Natural killer cell (primary cell): ENCODE data around the gene LRRC8C. TPM values are rescaled to one million over a fixed set of nuclear protein-coding genes. Genes with fewer than 3 reads are reported as not detected.

Experiments
- ATAC-seq, 3 donors: fragments of 150-1000 bp in 2 of 3; fragments of 200-7000 bp in 1 of 3; cut with Tn5 transposase; 1 replicate in 1 of 3; 2 replicates in 2 of 3; pipeline ENCODE4 v1.10.0; 2021; ENCODE audit warnings: mild to moderate bottlenecking in 2 of 3, moderate library complexity in 2 of 3
- DNase-seq, 2 donors: peaks; one replicate each; pipeline versions ENCODE4 v3.0.0 to v3.0.0-alpha.2; 2013 to 2021; ENCODE audit warnings: mixed read lengths in 1 of 2
- H3K27ac ChIP-seq: one replicate; pipeline ENCODE4 v1.5.1; 2013; ENCODE audit warnings: mild to moderate bottlenecking, low read length
- H3K27me3 ChIP-seq: one replicate; pipeline ENCODE4 v1.6.1; 2013; ENCODE audit warnings: low read length; ENCODE audit not compliant: control insufficient read depth, insufficient read depth
- H3K36me3 ChIP-seq: one replicate; pipeline ENCODE4 v1.6.1; 2013; ENCODE audit warnings: low read length; ENCODE audit not compliant: control insufficient read depth, insufficient read depth
- H3K4me1 ChIP-seq: one replicate; pipeline ENCODE4 v1.6.1; 2013; ENCODE audit warnings: low read length; ENCODE audit not compliant: control insufficient read depth, insufficient read depth
- H3K4me3 ChIP-seq: one replicate; pipeline ENCODE4 v1.5.1; 2013; ENCODE audit warnings: low read length
- H3K9me3 ChIP-seq: one replicate; pipeline ENCODE4 v1.6.1; 2013; ENCODE audit warnings: low read length; ENCODE audit not compliant: control insufficient read depth, insufficient read depth
- H3K27ac Mint-ChIP-seq, 2 donors: one replicate each; pipeline ENCODE4 v1.8.0; 2022; ENCODE audit warnings: mild to moderate bottlenecking in 2 of 2, mixed read lengths in 2 of 2, moderate library complexity in 1 of 2
- H3K27me3 Mint-ChIP-seq, 2 donors: one replicate each; pipeline ENCODE4 v1.8.0; 2022; ENCODE audit warnings: low read depth in 2 of 2, mixed read lengths in 2 of 2
- H3K36me3 Mint-ChIP-seq: one replicate; pipeline ENCODE4 v1.8.0; 2022; ENCODE audit warnings: mixed read lengths
- H3K4me1 Mint-ChIP-seq, 2 donors: one replicate each; pipeline ENCODE4 v1.8.0; 2022; ENCODE audit warnings: mixed read lengths in 2 of 2
- H3K4me3 Mint-ChIP-seq: one replicate; pipeline ENCODE4 v1.8.0; 2022; ENCODE audit warnings: mild to moderate bottlenecking, moderate library complexity, mixed read lengths
- H3K9me3 Mint-ChIP-seq, 2 donors: one replicate each; pipeline ENCODE4 v1.8.0; 2022; ENCODE audit warnings: mixed read lengths in 2 of 2
- WGBS: methylation state at CpG from one replicate; pipeline ENCODE4 v1.1.7; 2013; ENCODE audit warnings: missing lambda C conversion rate; ENCODE audit not compliant: insufficient coverage; 5-methylcytosine and 5-hydroxymethylcytosine counted together
- intact Hi-C: fragments of 100-400 bp; cut with micrococcal nuclease; formaldehyde crosslinking; loops from one replicate; pipeline ENCODE4 v1.14.2; 2022
- total RNA-seq, 4 donors: library from RNA; stranded (reverse); fragments of 120-200 nt in 1 of 4; gene quantifications; one replicate each; pipeline versions ENCODE4 v1.2.3 to v1.2.4, GENCODE V29; 2013 to 2022
- TF ChIP-seq, protein P1 (sequence below): fragments of 200-600 bp; IDR thresholded peaks from one replicate; pipeline ENCODE4 v1.8.0; 2022; ENCODE audit warnings: antibody characterized with exemption

The LRRC8C gene
- total RNA-seq, 3 donors from 2014 or later (not counting 1 experiment from before 2014, with no cell fraction given), result 7.6 to 19.1 (median 15.1) TPM

GRCh38 chr1:89767618-89768017 lies 134.7 kb downstream of the LRRC8C start:
- DNase-seq, result no peak
- TF ChIP-seq, protein P1, sequence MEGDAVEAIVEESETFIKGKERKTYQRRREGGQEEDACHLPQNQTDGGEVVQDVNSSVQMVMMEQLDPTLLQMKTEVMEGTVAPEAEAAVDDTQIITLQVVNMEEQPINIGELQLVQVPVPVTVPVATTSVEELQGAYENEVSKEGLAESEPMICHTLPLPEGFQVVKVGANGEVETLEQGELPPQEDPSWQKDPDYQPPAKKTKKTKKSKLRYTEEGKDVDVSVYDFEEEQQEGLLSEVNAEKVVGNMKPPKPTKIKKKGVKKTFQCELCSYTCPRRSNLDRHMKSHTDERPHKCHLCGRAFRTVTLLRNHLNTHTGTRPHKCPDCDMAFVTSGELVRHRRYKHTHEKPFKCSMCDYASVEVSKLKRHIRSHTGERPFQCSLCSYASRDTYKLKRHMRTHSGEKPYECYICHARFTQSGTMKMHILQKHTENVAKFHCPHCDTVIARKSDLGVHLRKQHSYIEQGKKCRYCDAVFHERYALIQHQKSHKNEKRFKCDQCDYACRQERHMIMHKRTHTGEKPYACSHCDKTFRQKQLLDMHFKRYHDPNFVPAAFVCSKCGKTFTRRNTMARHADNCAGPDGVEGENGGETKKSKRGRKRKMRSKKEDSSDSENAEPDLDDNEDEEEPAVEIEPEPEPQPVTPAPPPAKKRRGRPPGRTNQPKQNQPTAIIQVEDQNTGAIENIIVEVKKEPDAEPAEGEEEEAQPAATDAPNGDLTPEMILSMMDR, result no peak
- no peaks in the 10 kb centered on the region for H3K9me3 ChIP-seq
- Mint-ChIP-seq H3K27ac (no peak overlapping the region), H3K4me1 (peaks cover 14 to 15% of the 10 kb centered on the region in 2 donors), H3K4me3 (no peak overlapping the region), H3K36me3 (no peaks in the 10 kb centered on the region), H3K27me3 (peaks cover 9 to 33% of the 10 kb centered on the region in 2 donors), H3K9me3 (no peaks in the 10 kb centered on the region)
- no peak overlapping the region for H3K27ac ChIP-seq
- no peak overlapping the region for H3K4me3 ChIP-seq
- H3K4me1 ChIP-seq, result peaks cover 8% of the 10 kb centered on the region
- ATAC-seq, result no peak
- no peaks in the 10 kb centered on the region for H3K27me3 ChIP-seq
- H3K36me3 ChIP-seq, result no peaks in the 10 kb centered on the region
- WGBS, result 100% methylated on average over 1 of the region's 1 CpG
- intact Hi-C loops, result no loop called here

Other genes with a start within 250 kb of the LRRC8C start
- gene LRRC8B, start 108.3 kb upstream of the LRRC8C start, total RNA-seq, result 1 to 10 TPM; 1.7 to 2.9 (median 2.9) TPM
- gene LRRC8D, start 187.9 kb downstream of the LRRC8C start, total RNA-seq, result 10 to 100 TPM; 16.2 to 26.2 (median 17.1) TPM